ENCODE data around the gene AK4.
"Not testable (repeated sequence)": the region's sequence is repeated elsewhere in the genome, so short reads cannot be mapped to it uniquely, and the experiment has no call there.

AK4 gene

GRCh38 chr1:65221638-65222339 lies 73.8 kb downstream of the AK4 start:
- DNase-seq = no peak

GRCh38 chr1:65222340-65222940 lies 74.4 kb downstream of the AK4 start:
- DNase-seq = no peak

GRCh38 chr1:65224681-65225091 lies 76.7 kb downstream of the AK4 start:
- DNase-seq = no peak

- no peak for DNase-seq
Measured at GRCh38 chr1:65225179-65225578, 77.2 kb downstream of the AK4 start.

- DNase-seq = no peak
Measured at GRCh38 chr1:65229201-65229600, 81.2 kb downstream of the AK4 start.

GRCh38 chr1:65229754-65230339 lies 81.8 kb downstream of the AK4 start:
- no peak for DNase-seq

- no peak for DNase-seq
Measured at GRCh38 chr1:65230731-65231481, 82.9 kb downstream of the AK4 start.

GRCh38 chr1:65231718-65232330 lies 83.8 kb downstream of the AK4 start:
- DNase-seq = no peak

GRCh38 chr1:65232461-65232990 lies 84.5 kb downstream of the AK4 start:
- DNase-seq = no peak

- DNase-seq = no peak
Measured at GRCh38 chr1:65233782-65234181, 85.8 kb downstream of the AK4 start.

GRCh38 chr1:65235867-65236805 lies 88.1 kb downstream of the AK4 start:
- DNase-seq = no peak

- not testable (repeated sequence) for DNase-seq
Measured at GRCh38 chr1:65237088-65237487, 89.1 kb downstream of the AK4 start.

- no peak for DNase-seq
Measured at GRCh38 chr1:65237503-65237902, 89.5 kb downstream of the AK4 start.

- no peak for DNase-seq
Measured at GRCh38 chr1:65238010-65238409, 90.0 kb downstream of the AK4 start.

GRCh38 chr1:65243491-65243890 lies 95.5 kb downstream of the AK4 start:
- no peak for DNase-seq

GRCh38 chr1:65245295-65245694 lies 97.3 kb downstream of the AK4 start:
- DNase-seq = no peak

- no peak for DNase-seq
Measured at GRCh38 chr1:65247419-65248359, 99.7 kb downstream of the AK4 start.

GRCh38 chr1:65250826-65251225 lies 102.8 kb downstream of the AK4 start:
- DNase-seq = no peak

GRCh38 chr1:65253800-65254319 lies 105.9 kb downstream of the AK4 start:
- DNase-seq = no peak

GRCh38 chr1:65254320-65255034 lies 106.5 kb downstream of the AK4 start:
- DNase-seq = peak; percentile 91

Data from activated naive CD4-positive, alpha-beta T cell treated with anti-CD3 and anti-CD28 coated beads, Interleukin-2, amount 50 U/mL, for 16 hours (primary cell).